Mesenchymal stem cell (in vitro differentiated cells and primary cell): Measurements from ENCODE around the gene DCLK1.

Experiments
- DNase-seq: peaks from one replicate; pipeline ENCODE4 v3.0.0-alpha.2; 2013
- H2AFZ ChIP-seq: one replicate; pipeline ENCODE4 v1.6.1; 2013; ENCODE audit warnings: low read depth, mild to moderate bottlenecking, control low read depth, inconsistent platforms, low read length, moderate library complexity
- H2AK5ac ChIP-seq: 2 replicates; pipeline ENCODE4 v1.6.1; 2013; ENCODE audit warnings: low read length, moderate library complexity, mild to moderate bottlenecking, inconsistent platforms; ENCODE audit not compliant: severe bottlenecking
- H2BK120ac ChIP-seq: one replicate; pipeline ENCODE4 v1.6.1; 2013; ENCODE audit warnings: low read depth, mild to moderate bottlenecking, inconsistent platforms, low read length, moderate library complexity
- H2BK12ac ChIP-seq, 2 experiments: one replicate each; pipeline ENCODE4 v1.6.1; 2013; ENCODE audit warnings: inconsistent platforms in 2 of 2, low read length in 2 of 2, mild to moderate bottlenecking in 2 of 2, moderate library complexity in 2 of 2, control low read depth in 1 of 2
- H2BK15ac ChIP-seq: one replicate; pipeline ENCODE4 v1.6.1; 2013; ENCODE audit warnings: mild to moderate bottlenecking, low read depth, inconsistent platforms; ENCODE audit not compliant: poor library complexity, severe bottlenecking
- H2BK5ac ChIP-seq: 2 replicates; pipeline ENCODE4 v1.6.1; 2013; ENCODE audit warnings: low read depth, mild to moderate bottlenecking, low read length, control low read depth, inconsistent platforms; ENCODE audit not compliant: poor library complexity, severe bottlenecking
- H3K14ac ChIP-seq, 2 experiments: one replicate each; pipeline ENCODE4 v1.6.1; 2013; ENCODE audit warnings: inconsistent platforms in 2 of 2, low read length in 2 of 2, control low read depth in 1 of 2, mild to moderate bottlenecking in 1 of 2, moderate library complexity in 1 of 2
- H3K18ac ChIP-seq, 2 experiments: one replicate each; pipeline ENCODE4 v1.6.1; 2013; ENCODE audit warnings: inconsistent platforms in 2 of 2, low read length in 2 of 2, control low read depth in 1 of 2, low read depth in 1 of 2, mild to moderate bottlenecking in 1 of 2
- H3K23ac ChIP-seq, 2 experiments: one replicate each; pipeline ENCODE4 v1.6.1; 2013; ENCODE audit warnings: inconsistent platforms in 2 of 2, low read length in 2 of 2, mild to moderate bottlenecking in 2 of 2, moderate library complexity in 2 of 2, control low read depth in 1 of 2
- H3K27ac ChIP-seq: 2 replicates; pipeline ENCODE4 v1.5.1; 2013; ENCODE audit warnings: mild to moderate bottlenecking, moderate library complexity, low read length, control low read depth, inconsistent platforms; ENCODE audit not compliant: poor library complexity, severe bottlenecking
- H3K27me3 ChIP-seq, 2 experiments: 2 replicates each; pipeline versions ENCODE4 v1.6.1 to v1.7.0; 2013; ENCODE audit warnings: low read length in 2 of 2, mild to moderate bottlenecking in 2 of 2, moderate library complexity in 2 of 2, control low read depth in 1 of 2, inconsistent platforms in 1 of 2; ENCODE audit not compliant: control insufficient read depth in 1 of 2, insufficient read depth in 1 of 2
- H3K36me3 ChIP-seq, 2 experiments: 2 replicates each; pipeline versions ENCODE4 v1.6.1 to v1.7.0; 2013; ENCODE audit warnings: low read length in 2 of 2, control low read depth in 1 of 2, inconsistent platforms in 1 of 2, low read depth in 1 of 2, mild to moderate bottlenecking in 1 of 2; ENCODE audit not compliant: insufficient read depth in 2 of 2, control insufficient read depth in 1 of 2
- H3K4ac ChIP-seq, 2 experiments: one replicate each; pipeline ENCODE4 v1.6.1; 2013; ENCODE audit warnings: inconsistent platforms in 2 of 2, low read length in 2 of 2, mild to moderate bottlenecking in 2 of 2, moderate library complexity in 2 of 2, control low read depth in 1 of 2, low read depth in 1 of 2
- H3K4me1 ChIP-seq: 2 replicates; pipeline ENCODE4 v1.6.1; 2013; ENCODE audit warnings: low read depth, low read length, control low read depth; ENCODE audit not compliant: control insufficient read depth, insufficient read depth
- H3K4me2 ChIP-seq: 2 replicates; pipeline ENCODE4 v1.6.1; 2013; ENCODE audit warnings: low read length, mild to moderate bottlenecking, inconsistent platforms; ENCODE audit not compliant: poor library complexity, severe bottlenecking
- H3K4me3 ChIP-seq, 2 experiments: 2 replicates each; pipeline versions ENCODE4 v1.5.1 to v1.7.0; 2013; ENCODE audit warnings: low read length in 2 of 2, mild to moderate bottlenecking in 2 of 2, control low read depth in 1 of 2, low read depth in 1 of 2; ENCODE audit not compliant: insufficient read depth in 1 of 2
- H3K79me1 ChIP-seq: replicated peaks from 2 replicates; pipeline ENCODE4 v1.6.1; 2013; ENCODE audit warnings: mild to moderate bottlenecking, control low read depth, low read length, inconsistent platforms; ENCODE audit not compliant: poor library complexity, severe bottlenecking
- H3K9ac ChIP-seq: 2 replicates; pipeline ENCODE4 v1.7.0; 2013; ENCODE audit warnings: mild to moderate bottlenecking, low read length, moderate library complexity
- H3K9me3 ChIP-seq: 2 replicates; pipeline ENCODE4 v1.7.0; 2013; ENCODE audit warnings: mild to moderate bottlenecking, low read length; ENCODE audit not compliant: control insufficient read depth
- H4K8ac ChIP-seq: one replicate; pipeline ENCODE4 v1.6.1; 2013; ENCODE audit warnings: inconsistent platforms, mild to moderate bottlenecking, low read length, moderate library complexity
- H4K91ac ChIP-seq: one replicate; pipeline ENCODE4 v1.6.1; 2013; ENCODE audit warnings: mild to moderate bottlenecking, low read length, inconsistent platforms
- WGBS: methylation state at CpG from one replicate; pipeline ENCODE4 v1.1.7; 2013; ENCODE audit warnings: mixed read lengths; 5-methylcytosine and 5-hydroxymethylcytosine counted together

The DCLK1 gene

DNA sequence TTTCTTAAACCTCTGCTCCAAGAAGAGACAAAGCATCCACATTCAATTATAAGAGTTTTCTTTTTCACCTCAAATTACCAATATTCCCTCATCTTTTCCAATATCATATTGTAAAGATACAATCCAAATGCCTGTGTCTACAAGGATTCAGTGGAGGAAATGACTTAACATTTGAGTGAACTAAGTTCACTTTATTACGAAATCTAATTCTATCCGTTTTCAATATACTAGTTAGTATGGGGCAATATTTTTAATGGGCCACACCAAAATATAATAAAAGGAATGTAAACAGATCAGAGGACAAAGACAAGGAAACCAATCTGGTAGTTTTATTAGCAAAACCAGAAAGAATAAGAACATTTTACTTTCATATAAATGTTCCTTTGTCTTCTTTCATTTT lies 136.0 kb downstream of the DCLK1 start:
- no CpG with 5 or more reads among the region's 2 CpGs for WGBS
- H3K27me3 ChIP-seq = peaks cover 0 to 11% of the 10 kb centered on the region in 2 experiments
- H3K9me3 ChIP-seq = no peaks in the 10 kb centered on the region
- H2BK15ac ChIP-seq = no peak overlapping the region
- H3K4ac ChIP-seq = no peak overlapping the region
- no peak overlapping the region for H3K4me2 ChIP-seq
- no peaks in the 10 kb centered on the region for H3K4me1 ChIP-seq
- no peak for DNase-seq
- H3K23ac ChIP-seq = no peak overlapping the region
- H2AK5ac ChIP-seq = no peak overlapping the region
- no peaks in the 10 kb centered on the region for H3K36me3 ChIP-seq
- H2BK12ac ChIP-seq = no peak overlapping the region
- no peak overlapping the region for H3K14ac ChIP-seq
- no peak overlapping the region for H4K8ac ChIP-seq
- peak overlapping the region; percentile 9 for H3K9ac ChIP-seq
- no peak overlapping the region for H3K4me3 ChIP-seq
- H3K18ac ChIP-seq = no peak overlapping the region
- H3K79me1 ChIP-seq = no peaks in the 10 kb centered on the region
- no peak overlapping the region for H4K91ac ChIP-seq
- H2BK5ac ChIP-seq = no peak overlapping the region
- no peak overlapping the region for H2AFZ ChIP-seq
- H3K27ac ChIP-seq = no peak overlapping the region
- H2BK120ac ChIP-seq = no peak overlapping the region

DNA sequence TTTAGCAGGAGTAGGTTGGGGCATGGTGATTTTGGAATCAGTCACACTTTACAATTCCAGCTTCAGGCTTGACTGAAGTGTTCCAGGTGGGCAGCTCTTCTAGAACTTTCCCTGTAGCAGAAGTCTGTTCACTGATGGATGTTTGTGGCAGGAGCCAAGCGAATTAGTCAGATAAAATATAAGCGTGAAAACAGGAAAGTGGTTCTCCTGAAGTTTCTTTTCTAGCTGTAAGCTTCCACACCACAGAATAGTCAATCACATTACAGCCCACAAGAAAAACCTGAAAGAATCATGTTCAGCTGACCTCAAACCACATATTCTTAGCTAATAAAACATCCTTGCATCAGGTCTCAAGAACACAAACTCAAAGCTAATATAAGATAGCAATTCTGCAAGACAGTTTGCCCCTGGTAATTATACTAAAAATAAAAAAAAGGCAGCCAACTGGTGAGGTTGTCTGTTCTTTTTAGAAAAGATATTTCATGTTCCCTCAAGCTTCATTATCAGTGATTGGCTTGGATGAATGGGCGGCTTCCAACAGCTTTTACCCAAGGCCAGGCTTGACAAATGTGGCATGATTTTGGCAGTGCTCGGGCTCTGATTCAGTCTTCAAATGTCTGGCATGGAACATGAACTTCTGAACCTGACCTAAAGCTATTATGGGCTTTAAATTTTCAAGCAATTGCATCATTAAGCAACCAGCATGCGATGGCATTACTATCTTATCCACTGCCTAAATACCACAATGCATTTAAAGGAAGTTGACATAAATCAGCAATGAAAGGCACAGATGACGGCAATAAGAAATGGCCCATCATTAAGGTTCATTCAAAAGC lies 136.8 kb downstream of the DCLK1 start:
- Histone ChIP-seq H4K91ac (no peak overlapping the region), H3K23ac (no peak overlapping the region), H2AFZ (no peak overlapping the region), H3K27me3 (peaks cover 0 to 11% of the 10 kb centered on the region in 2 experiments), H4K8ac (no peak overlapping the region), H2BK5ac (no peak overlapping the region), H3K9me3 (no peaks in the 10 kb centered on the region), H3K4me1 (no peaks in the 10 kb centered on the region), H3K4me3 (no peak overlapping the region), H3K4me2 (no peak overlapping the region), H3K36me3 (no peaks in the 10 kb centered on the region), H2BK120ac (no peak overlapping the region), H3K9ac (peak overlapping the region; percentile 61), H3K14ac (no peak overlapping the region), H3K27ac (no peak overlapping the region), H3K4ac (no peak overlapping the region), H3K18ac (no peak overlapping the region), H2AK5ac (no peak overlapping the region), H2BK12ac (no peak overlapping the region), H2BK15ac (no peak overlapping the region), H3K79me1 (no peaks in the 10 kb centered on the region)
- no peak for DNase-seq
- 76% methylated on average over 6 of the region's 6 CpGs for WGBS

GRCh38 chr13:35993686-35994085 lies 137.5 kb downstream of the DCLK1 start:
- Histone ChIP-seq H2BK5ac (no peak overlapping the region), H3K4me3 (no peak overlapping the region), H2AFZ (no peak overlapping the region), H3K27me3 (peaks cover 0 to 11% of the 10 kb centered on the region in 2 experiments), H3K4me2 (no peak overlapping the region), H3K79me1 (no peaks in the 10 kb centered on the region), H4K8ac (no peak overlapping the region), H3K18ac (no peak overlapping the region), H3K9ac (peak overlapping the region; percentile 61), H2BK12ac (no peak overlapping the region), H3K27ac (no peak overlapping the region), H3K9me3 (no peaks in the 10 kb centered on the region), H4K91ac (no peak overlapping the region), H3K36me3 (no peaks in the 10 kb centered on the region), H2BK15ac (no peak overlapping the region), H3K23ac (no peak overlapping the region), H2AK5ac (no peak overlapping the region), H3K4ac (no peak overlapping the region), H3K14ac (no peak overlapping the region), H2BK120ac (no peak overlapping the region), H3K4me1 (no peaks in the 10 kb centered on the region)
- WGBS = no CpG with 5 or more reads among the region's 1 CpG
- no peak for DNase-seq

- Histone ChIP-seq H3K4ac (no peak overlapping the region), H3K9ac (peak overlapping the region; percentile 9), H3K27me3 (peaks cover 0 to 16% of the 10 kb centered on the region in 2 experiments), H2BK12ac (no peak overlapping the region), H4K91ac (no peak overlapping the region), H2BK120ac (no peak overlapping the region), H2BK15ac (no peak overlapping the region), H2AFZ (no peak overlapping the region), H4K8ac (no peak overlapping the region), H3K23ac (no peak overlapping the region), H3K4me1 (no peaks in the 10 kb centered on the region), H3K36me3 (no peaks in the 10 kb centered on the region), H3K18ac (no peak overlapping the region), H3K27ac (no peak overlapping the region), H3K4me2 (no peak overlapping the region), H2AK5ac (no peak overlapping the region), H3K14ac (no peak overlapping the region), H3K79me1 (no peaks in the 10 kb centered on the region), H3K4me3 (no peak overlapping the region), H2BK5ac (no peak overlapping the region), H3K9me3 (no peaks in the 10 kb centered on the region)
- DNase-seq = no peak
- WGBS = 78% methylated on average over 4 of the region's 4 CpGs
Observed at GRCh38 chr13:35992964-35993363, 138.2 kb downstream of the DCLK1 start.
